Endothelial cell of umbilical vein (primary cell): ENCODE data around the gene STRA6. TPM values are rescaled to one million over a fixed set of nuclear protein-coding genes. Genes with fewer than 3 reads are reported as not detected.

Experiments
- BruUV-seq: library from RNA; stranded (reverse); fragments of 400-500 nt; replicated peaks from 2 replicates; lab custom pipeline; 2021; lab: Mats Ljungman, UMichigan
- CTCF ChIA-PET: fragments of 300-600, 350-600 bp; sonication (Branson Sonifier 250); formaldehyde crosslinking; loops from one replicate; lab custom pipeline; 2021; ENCODE audit warnings: antibody characterized with exemption, inconsistent platforms; lab: Charles Lee
- POLR2A ChIA-PET: fragments of 300-600, 350-600 bp; sonication (Branson Sonifier 250); formaldehyde crosslinking; loops from one replicate; lab custom pipeline; 2021; ENCODE audit warnings: antibody characterized with exemption, inconsistent platforms; lab: Charles Lee
- DNase-seq: peaks from one replicate; pipeline ENCODE4 v3.0.0-alpha.2; 2011; ENCODE audit warnings: low read depth, low spot score
- FAIRE-seq: peaks from 2 replicates; lab custom pipeline; 2011; peaks lifted over from hg19 to GRCh38; lab: Jason Lieb, UNC
- H2AFZ ChIP-seq: 2 replicates; pipeline ENCODE4 v1.6.0; 2012; ENCODE audit warnings: low read depth, low read length, control low read depth, inconsistent platforms
- H3K27ac ChIP-seq: 2 replicates; pipeline ENCODE4 v1.5.1; 2011; ENCODE audit warnings: low read depth, mild to moderate bottlenecking, control low read depth, low read length, moderate library complexity; ENCODE audit not compliant: insufficient read depth
- H3K27me3 ChIP-seq, 2 experiments: 2 replicates each; pipeline versions ENCODE4 v1.6.0 to v1.6.1; 2011; ENCODE audit warnings: low read length in 2 of 2, mixed read lengths in 1 of 2; ENCODE audit not compliant: control insufficient read depth in 2 of 2, insufficient read depth in 2 of 2
- H3K36me3 ChIP-seq, 2 experiments: 2 replicates in 1 of 2; 3 replicates in 1 of 2; pipeline ENCODE4 v1.5.1; 2011; ENCODE audit warnings: low read length in 2 of 2, mild to moderate bottlenecking in 1 of 2, moderate library complexity in 1 of 2; ENCODE audit not compliant: control insufficient read depth in 2 of 2, insufficient read depth in 2 of 2; ENCODE audit errors: extremely low read depth in 1 of 2
- H3K4me1 ChIP-seq: 3 replicates; pipeline ENCODE4 v1.5.1; 2011; ENCODE audit warnings: mild to moderate bottlenecking, low read length; ENCODE audit not compliant: control insufficient read depth, insufficient read depth; ENCODE audit errors: extremely low read depth
- H3K4me2 ChIP-seq: 2 replicates; pipeline ENCODE4 v1.6.1; 2011; ENCODE audit warnings: low read length, control low read depth, mixed read lengths; ENCODE audit not compliant: insufficient read depth
- H3K4me3 ChIP-seq, 3 experiments: fragments of 200-600 bp in 1 of 3; sonication (generic), shearing (Covaris generic) in 1 of 3; replicated peaks in 1 of 3; 2 replicates each; pipeline ENCODE4 v1.5.1; 2011 to 2016; ENCODE audit warnings: control low read depth in 3 of 3, low read length in 3 of 3, mild to moderate bottlenecking in 2 of 3, inconsistent platforms in 1 of 3, low read depth in 1 of 3, moderate library complexity in 1 of 3; ENCODE audit not compliant: insufficient read depth in 1 of 3
- H3K79me2 ChIP-seq: 2 replicates; pipeline ENCODE4 v1.6.0; 2012; ENCODE audit warnings: low read length, inconsistent platforms; ENCODE audit not compliant: control insufficient read depth, insufficient read depth
- H3K9ac ChIP-seq: replicated peaks from 2 replicates; pipeline ENCODE3; 2011; ENCODE audit warnings: low read length, control low read depth; ENCODE audit not compliant: insufficient read depth; ENCODE audit errors: extremely low read depth
- H3K9me1 ChIP-seq: replicated peaks from 3 replicates; pipeline ENCODE4 v1.6.0; 2011; ENCODE audit warnings: mild to moderate bottlenecking, low read length; ENCODE audit not compliant: control insufficient read depth, insufficient read depth; ENCODE audit errors: extremely low read depth
- H3K9me3 ChIP-seq: replicated peaks from 2 replicates; pipeline ENCODE4 v1.5.1; 2012; ENCODE audit warnings: low read length, inconsistent platforms; ENCODE audit not compliant: control insufficient read depth, insufficient read depth
- H4K20me1 ChIP-seq: replicated peaks from 2 replicates; pipeline ENCODE3; 2011; ENCODE audit warnings: mild to moderate bottlenecking, low read length; ENCODE audit not compliant: control insufficient read depth, insufficient read depth; ENCODE audit errors: extremely low read depth
- CTCF ChIP-seq, 2 donors: IDR thresholded peaks; 1 replicate in 1 of 2; 2 replicates in 1 of 2; pipeline ENCODE4 v1.5.1; 2011; ENCODE audit warnings: low read length in 2 of 2, mild to moderate bottlenecking in 2 of 2, moderate library complexity in 2 of 2, control low read depth in 1 of 2, inconsistent platforms in 1 of 2, low read depth in 1 of 2; ENCODE audit not compliant: insufficient read depth in 1 of 2; ENCODE audit errors: extremely low read depth in 1 of 2
- EZH2 ChIP-seq: IDR thresholded peaks from 2 replicates; pipeline ENCODE4 v1.6.1; 2012; ENCODE audit warnings: borderline replicate concordance, low read depth, mild to moderate bottlenecking, moderate library complexity, low read length, inconsistent platforms; ENCODE audit not compliant: severe bottlenecking
- FOS ChIP-seq: IDR thresholded peaks from 2 replicates; pipeline ENCODE4 v1.6.1; 2011; ENCODE audit warnings: mild to moderate bottlenecking, low read length, moderate library complexity, borderline replicate concordance; ENCODE audit not compliant: insufficient read depth
- JUN ChIP-seq: IDR thresholded peaks from 2 replicates; pipeline ENCODE4 v1.6.1; 2011; ENCODE audit warnings: borderline replicate concordance, low read depth; ENCODE audit not compliant: insufficient read length, insufficient read depth
- MYC ChIP-seq: IDR thresholded peaks from one replicate; pipeline ENCODE4 v1.6.1; 2011; ENCODE audit warnings: mild to moderate bottlenecking, low read depth, low read length
- POLR2A ChIP-seq: IDR thresholded peaks from 2 replicates; pipeline ENCODE4 v1.6.1; 2012; ENCODE audit warnings: low read depth, mild to moderate bottlenecking, control low read depth, low read length
- POLR2AphosphoS5 ChIP-seq: IDR thresholded peaks from 2 replicates; pipeline ENCODE4 v1.6.1; 2012; ENCODE audit warnings: low read depth, mild to moderate bottlenecking, control low read depth, low read length, moderate library complexity; ENCODE audit not compliant: insufficient read depth
- dilution Hi-C: fragments of 300-500 bp; cut with MboI; formaldehyde crosslinking; loops from one replicate; pipeline ENCODE4 v1.15.0; 2019; ENCODE audit warnings: low sequenced_read_pairs; ENCODE audit not compliant: extremely low pct_ligation_motif_present
- intact Hi-C: fragments of 100-400 bp; cut with micrococcal nuclease; formaldehyde crosslinking; loops from one replicate; pipeline ENCODE4 v1.10.0; 2022
- polyA plus RNA-seq, 4 experiments: library from polyadenylated mRNA; depleted of rRNA in 3 of 4; stranded (reverse) in 3 of 4; unstranded in 1 of 4; fragments of >200 nt; gene quantifications; 2 replicates each; pipeline versions ENCODE4 v1.2.1 to v1.2.3, GENCODE V29; 2011 to 2012; ENCODE audit warnings: missing spikeins in 1 of 4
- total RNA-seq: library from RNA; stranded (reverse); gene quantifications from 2 replicates; pipeline ENCODE4 v1.2.3, GENCODE V29; 2021

STRA6 gene
- total and polyA plus RNA-seq, 2 donors (not counting 3 experiments of a cell fraction or from before 2014, with no cell fraction given), result not detected

DNA sequence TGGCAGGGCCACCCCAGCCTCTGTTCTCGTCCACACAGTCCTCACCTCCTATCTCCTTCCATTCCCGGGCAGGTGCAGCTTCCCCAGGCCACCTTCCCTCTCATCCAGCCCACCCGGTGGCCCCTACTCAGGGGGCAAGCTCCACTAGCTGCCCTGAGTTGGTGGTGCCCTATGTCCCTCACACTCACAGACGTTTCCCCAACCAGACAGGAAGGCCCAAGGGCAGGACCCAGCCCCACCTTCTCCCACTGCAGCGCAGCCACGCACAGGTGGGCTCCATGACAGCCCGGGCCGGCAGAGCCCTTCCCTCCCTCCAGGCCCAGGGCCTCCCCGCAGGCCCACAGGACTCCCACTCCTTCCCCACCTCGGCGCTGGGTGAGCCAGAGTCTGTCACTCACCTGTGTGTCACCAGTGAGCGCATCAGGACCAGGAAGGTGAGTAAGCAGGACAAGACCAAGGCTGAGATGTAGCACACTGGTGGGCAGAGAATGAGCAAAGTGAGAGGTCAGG is 17.9 kb downstream of the STRA6 start:
- no peak overlapping the region for H2AFZ ChIP-seq
- no peak overlapping the region for H3K4me2 ChIP-seq
- ChIA-PET POLR2A (no interaction called here), CTCF (no interaction called here)
- H3K27ac ChIP-seq, result no peak overlapping the region
- no peak for FAIRE-seq
- no peak overlapping the region for H3K4me3 ChIP-seq
- H3K9me3 ChIP-seq, result no peaks in the 10 kb centered on the region
- dilution Hi-C loops, result no loop called here
- no peaks in the 10 kb centered on the region for H3K9me1 ChIP-seq
- no peaks in the 10 kb centered on the region for H3K79me2 ChIP-seq
- DNase-seq, result no peak
- no peaks in the 10 kb centered on the region for H4K20me1 ChIP-seq
- H3K9ac ChIP-seq, result no peak overlapping the region
- BruUV-seq, result no TSS peak
- no peak for TF ChIP-seq CTCF (IDR thresholded peaks at IDR 0.05; ENCODE audit: extremely low read depth in 1 of 2, insufficient read depth in 1 of 2, low read depth in 1 of 2, low read length in 2 of 2)
- H3K27me3 ChIP-seq, result no peaks in the 10 kb centered on the region
- H3K4me1 ChIP-seq, result peaks cover 8% of the 10 kb centered on the region
- intact Hi-C loops, result no loop called here
- no peaks in the 10 kb centered on the region for H3K36me3 ChIP-seq

DNA sequence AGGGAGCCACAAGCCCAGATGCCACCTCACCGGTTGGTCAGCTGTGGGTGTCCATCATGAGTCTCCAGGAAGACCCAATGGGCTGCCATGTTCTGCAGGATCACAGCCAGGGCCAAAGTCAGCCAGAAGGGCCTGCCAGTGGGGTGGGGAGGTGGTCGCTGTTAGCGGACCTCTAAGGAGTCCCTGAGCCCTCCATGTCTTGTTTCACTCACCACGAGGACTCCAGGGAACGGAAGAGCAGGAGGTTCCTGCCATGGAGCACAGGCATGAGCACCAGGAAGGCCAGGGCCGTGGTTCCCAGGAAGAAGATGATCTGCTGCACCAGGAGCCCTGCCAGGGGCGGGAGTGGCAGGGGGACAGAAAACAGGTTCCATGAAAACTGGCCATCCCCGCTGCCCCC is 20.5 kb downstream of the STRA6 start:
- POLR2A ChIA-PET, result no interaction called here
- H3K27me3 ChIP-seq, result no peaks in the 10 kb centered on the region
- no peak for FAIRE-seq
- H3K9ac ChIP-seq, result no peak overlapping the region
- no peak overlapping the region for H3K27ac ChIP-seq
- no peak overlapping the region for H3K4me3 ChIP-seq
- H3K79me2 ChIP-seq, result no peaks in the 10 kb centered on the region
- H3K9me1 ChIP-seq, result no peaks in the 10 kb centered on the region
- no peaks in the 10 kb centered on the region for H4K20me1 ChIP-seq
- intact Hi-C loops (no loop called here), dilution Hi-C loops (no loop called here)
- TF ChIP-seq EZH2, result no peak
- TF ChIP-seq FOS, result no peak
- TF ChIP-seq POLR2A, result no peak
- TF ChIP-seq JUN, result no peak
- no peak for TF ChIP-seq MYC
- no peak for TF ChIP-seq POLR2AphosphoS5
- H3K4me1 ChIP-seq, result peaks cover 20% of the 10 kb centered on the region
- no peaks in the 10 kb centered on the region for H3K36me3 ChIP-seq
- no peak for DNase-seq
- no peaks in the 10 kb centered on the region for H3K9me3 ChIP-seq
- H3K4me2 ChIP-seq, result no peak overlapping the region
- BruUV-seq, result no TSS peak
- H2AFZ ChIP-seq, result no peak overlapping the region
- CTCF ChIA-PET, result no interaction called here
